SK-N-SH (cell line): ENCODE data around the gene PPP1R12A.

Experiments used
- EP300 ChIP-seq, 2 experiments: IDR thresholded peaks; 2 replicates each; pipeline versions ENCODE4 v1.4.0 to v1.6.1; 2012; ENCODE audit warnings: borderline replicate concordance in 1 of 2, low read depth in 1 of 2, low read length in 1 of 2
- EZH2phosphoT487 ChIP-seq: fragments of 200-600 bp; sonication (generic); IDR thresholded peaks from 2 replicates; pipeline ENCODE4 v1.6.1; 2017; ENCODE audit warnings: low read depth, mixed run types, mild to moderate bottlenecking, antibody characterized with exemption, moderate library complexity, borderline replicate concordance
- FOXM1 ChIP-seq: IDR thresholded peaks from 2 replicates; pipeline ENCODE4 v1.4.0; 2012; ENCODE audit warnings: low read depth, mild to moderate bottlenecking
- MXI1 ChIP-seq: IDR thresholded peaks from 2 replicates; pipeline ENCODE4 v1.6.1; 2012; ENCODE audit warnings: mild to moderate bottlenecking, low read depth, low read length, improper control_type of control experiment
- TF ChIP-seq, protein P1 (sequence below): fragments of 200-600 bp; sonication (generic); IDR thresholded peaks from 2 replicates; pipeline ENCODE4 v1.6.1; 2017; ENCODE audit warnings: antibody characterized with exemption, mild to moderate bottlenecking, moderate library complexity
- TF ChIP-seq, protein P2 (sequence below): IDR thresholded peaks from 2 replicates; pipeline ENCODE4; 2012

DNA sequence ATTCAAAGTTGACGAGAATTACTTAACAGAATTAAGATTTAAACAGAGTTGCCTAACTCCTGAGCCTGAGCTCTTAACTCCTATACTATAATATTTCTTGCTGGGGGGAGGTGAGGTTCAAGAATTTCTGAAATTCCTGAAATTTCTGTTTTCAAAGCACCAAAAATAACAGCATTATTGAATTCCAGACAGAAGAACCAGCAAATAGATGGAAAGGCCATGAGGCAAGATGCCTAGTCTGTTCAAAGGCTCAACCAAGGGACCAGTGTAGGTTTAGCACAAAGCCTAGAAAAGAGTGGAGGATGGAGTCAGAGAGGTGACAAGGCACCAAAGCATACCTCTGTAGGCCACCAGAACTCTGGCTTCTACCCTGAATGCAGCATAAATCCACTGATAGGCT is 76.4 kb downstream of the PPP1R12A start:
- TF ChIP-seq, protein P1, sequence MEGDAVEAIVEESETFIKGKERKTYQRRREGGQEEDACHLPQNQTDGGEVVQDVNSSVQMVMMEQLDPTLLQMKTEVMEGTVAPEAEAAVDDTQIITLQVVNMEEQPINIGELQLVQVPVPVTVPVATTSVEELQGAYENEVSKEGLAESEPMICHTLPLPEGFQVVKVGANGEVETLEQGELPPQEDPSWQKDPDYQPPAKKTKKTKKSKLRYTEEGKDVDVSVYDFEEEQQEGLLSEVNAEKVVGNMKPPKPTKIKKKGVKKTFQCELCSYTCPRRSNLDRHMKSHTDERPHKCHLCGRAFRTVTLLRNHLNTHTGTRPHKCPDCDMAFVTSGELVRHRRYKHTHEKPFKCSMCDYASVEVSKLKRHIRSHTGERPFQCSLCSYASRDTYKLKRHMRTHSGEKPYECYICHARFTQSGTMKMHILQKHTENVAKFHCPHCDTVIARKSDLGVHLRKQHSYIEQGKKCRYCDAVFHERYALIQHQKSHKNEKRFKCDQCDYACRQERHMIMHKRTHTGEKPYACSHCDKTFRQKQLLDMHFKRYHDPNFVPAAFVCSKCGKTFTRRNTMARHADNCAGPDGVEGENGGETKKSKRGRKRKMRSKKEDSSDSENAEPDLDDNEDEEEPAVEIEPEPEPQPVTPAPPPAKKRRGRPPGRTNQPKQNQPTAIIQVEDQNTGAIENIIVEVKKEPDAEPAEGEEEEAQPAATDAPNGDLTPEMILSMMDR, result no peak
- no peak for TF ChIP-seq EP300 (IDR thresholded peaks at IDR 0.05; ENCODE audit: borderline replicate concordance in 1 of 2, low read depth in 1 of 2, low read length in 1 of 2)
- TF ChIP-seq, protein P2, sequence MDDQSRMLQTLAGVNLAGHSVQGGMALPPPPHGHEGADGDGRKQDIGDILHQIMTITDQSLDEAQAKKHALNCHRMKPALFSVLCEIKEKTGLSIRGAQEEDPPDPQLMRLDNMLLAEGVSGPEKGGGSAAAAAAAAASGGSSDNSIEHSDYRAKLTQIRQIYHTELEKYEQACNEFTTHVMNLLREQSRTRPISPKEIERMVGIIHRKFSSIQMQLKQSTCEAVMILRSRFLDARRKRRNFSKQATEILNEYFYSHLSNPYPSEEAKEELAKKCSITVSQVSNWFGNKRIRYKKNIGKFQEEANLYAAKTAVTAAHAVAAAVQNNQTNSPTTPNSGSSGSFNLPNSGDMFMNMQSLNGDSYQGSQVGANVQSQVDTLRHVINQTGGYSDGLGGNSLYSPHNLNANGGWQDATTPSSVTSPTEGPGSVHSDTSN, result no peak
- no peak for TF ChIP-seq EZH2phosphoT487
- no peak for TF ChIP-seq FOXM1
- no peak for TF ChIP-seq MXI1
